ENCODE results near the gene ERBB4. TPM values are rescaled to one million over a fixed set of nuclear protein-coding genes. Genes with fewer than 3 reads are reported as not detected.

ERBB4 gene
- total RNA-seq, 1 experiment from 2014 or later = 0.04 TPM

GRCh38 chr2:211751848-211752247 lies 786.8 kb downstream of the ERBB4 start:
- no CpG with 5 or more reads among the region's 3 CpGs for WGBS (ENCODE audit: extremely low coverage, insufficient read length, low lambda C conversion rate)
- no peak overlapping the region for H3K18ac ChIP-seq (ENCODE audit: insufficient read length, low read depth, low read length)
- H3K23me2 ChIP-seq (ENCODE audit: insufficient read length, low read depth, low read length, poor library complexity, severe bottlenecking) = no peaks in the 10 kb centered on the region
- H3K79me2 ChIP-seq (ENCODE audit: insufficient read depth, low read length) = no peaks in the 10 kb centered on the region
- no peak overlapping the region for H3K9ac ChIP-seq (ENCODE audit: extremely low read depth, insufficient read length, low read length)
- no peak overlapping the region for H3K14ac ChIP-seq (ENCODE audit: insufficient read depth, low read length)
- no peak overlapping the region for H3K4me2 ChIP-seq (ENCODE audit: insufficient read depth, insufficient read length, low read length)
- H3K27ac ChIP-seq (ENCODE audit: insufficient read length, low read depth, low read length) = no peak overlapping the region
- no peak overlapping the region for H2AK5ac ChIP-seq (ENCODE audit: insufficient read length, low read length)
- no peak for DNase-seq
- Mint-ChIP-seq H3K27me3 (ENCODE audit: low read depth) (no peaks in the 10 kb centered on the region), H3K4me1 (peaks cover 0 to 3% of the 10 kb centered on the region in 2 experiments; a peak in 1 of 4 replicates), H3K27ac (no peak overlapping the region), H3K9me3 (no peaks in the 10 kb centered on the region), H3K4me3 (no peak overlapping the region), H3K36me3 (ENCODE audit: insufficient read depth in 1 of 3, low read depth in 3 of 3) (no peaks in the 10 kb centered on the region; a peak in 1 of 7 replicates)
- H3K56ac ChIP-seq (ENCODE audit: insufficient read length, low read depth, low read length) = no peak overlapping the region
- H3K4ac ChIP-seq (ENCODE audit: low read depth, low read length) = no peak overlapping the region
- no peaks in the 10 kb centered on the region for H3K27me3 ChIP-seq (ENCODE audit: insufficient read depth, low read length)
- H2AFZ ChIP-seq (ENCODE audit: low read length) = no peak overlapping the region
- H4K8ac ChIP-seq (replicated peaks; ENCODE audit: insufficient read length, low read depth, low read length) = no peak overlapping the region
- no peak overlapping the region for H2BK15ac ChIP-seq (ENCODE audit: low read depth, low read length)
- H3T11ph ChIP-seq (ENCODE audit: low read length) = no peak overlapping the region
- H3K4me1 ChIP-seq (ENCODE audit: insufficient read depth, low read length) = no peaks in the 10 kb centered on the region
- TF ChIP-seq, protein P1, sequence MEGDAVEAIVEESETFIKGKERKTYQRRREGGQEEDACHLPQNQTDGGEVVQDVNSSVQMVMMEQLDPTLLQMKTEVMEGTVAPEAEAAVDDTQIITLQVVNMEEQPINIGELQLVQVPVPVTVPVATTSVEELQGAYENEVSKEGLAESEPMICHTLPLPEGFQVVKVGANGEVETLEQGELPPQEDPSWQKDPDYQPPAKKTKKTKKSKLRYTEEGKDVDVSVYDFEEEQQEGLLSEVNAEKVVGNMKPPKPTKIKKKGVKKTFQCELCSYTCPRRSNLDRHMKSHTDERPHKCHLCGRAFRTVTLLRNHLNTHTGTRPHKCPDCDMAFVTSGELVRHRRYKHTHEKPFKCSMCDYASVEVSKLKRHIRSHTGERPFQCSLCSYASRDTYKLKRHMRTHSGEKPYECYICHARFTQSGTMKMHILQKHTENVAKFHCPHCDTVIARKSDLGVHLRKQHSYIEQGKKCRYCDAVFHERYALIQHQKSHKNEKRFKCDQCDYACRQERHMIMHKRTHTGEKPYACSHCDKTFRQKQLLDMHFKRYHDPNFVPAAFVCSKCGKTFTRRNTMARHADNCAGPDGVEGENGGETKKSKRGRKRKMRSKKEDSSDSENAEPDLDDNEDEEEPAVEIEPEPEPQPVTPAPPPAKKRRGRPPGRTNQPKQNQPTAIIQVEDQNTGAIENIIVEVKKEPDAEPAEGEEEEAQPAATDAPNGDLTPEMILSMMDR (conservative IDR thresholded peaks at IDR 0.05) = no peak
- no peaks in the 10 kb centered on the region for H4K20me1 ChIP-seq (ENCODE audit: control insufficient read depth, insufficient read depth, insufficient read length)
- no peak overlapping the region for H2BK5ac ChIP-seq (ENCODE audit: insufficient read length, low read length)
- H3K9me3 ChIP-seq (ENCODE audit: control insufficient read depth, low read depth, low read length) = no peaks in the 10 kb centered on the region
- H4K91ac ChIP-seq (ENCODE audit: insufficient read length, low read depth, low read length) = no peak overlapping the region
- no peak overlapping the region for H2BK12ac ChIP-seq (ENCODE audit: insufficient read length, low read depth, low read length)
- no peak overlapping the region for H2BK20ac ChIP-seq (ENCODE audit: low read depth, low read length, poor library complexity, severe bottlenecking)
- H2BK120ac ChIP-seq (ENCODE audit: low read depth, low read length, poor library complexity, severe bottlenecking) = no peak overlapping the region
- H3K79me1 ChIP-seq (ENCODE audit: insufficient read depth, low read depth, low read length, poor library complexity, severe bottlenecking) = no peaks in the 10 kb centered on the region
- no peak overlapping the region for H4K5ac ChIP-seq (ENCODE audit: insufficient read length, low read depth, low read length)
- H3K23ac ChIP-seq (ENCODE audit: insufficient read length, low read depth, low read length) = no peak overlapping the region

Measured in H9 (cell line).